ENCODE measurements around the gene SETBP1.
"Not testable (repeated sequence)": the region's sequence is repeated elsewhere in the genome, so short reads cannot be mapped to it uniquely, and the experiment has no call there.

The SETBP1 gene

GRCh38 chr18:44791520-44791919 lies 110.8 kb downstream of the SETBP1 start:
- DNase-seq (ENCODE audit: low spot score) = no peak

GRCh38 chr18:44792456-44793061 lies 111.9 kb downstream of the SETBP1 start:
- DNase-seq (ENCODE audit: low spot score) = no peak

DNA sequence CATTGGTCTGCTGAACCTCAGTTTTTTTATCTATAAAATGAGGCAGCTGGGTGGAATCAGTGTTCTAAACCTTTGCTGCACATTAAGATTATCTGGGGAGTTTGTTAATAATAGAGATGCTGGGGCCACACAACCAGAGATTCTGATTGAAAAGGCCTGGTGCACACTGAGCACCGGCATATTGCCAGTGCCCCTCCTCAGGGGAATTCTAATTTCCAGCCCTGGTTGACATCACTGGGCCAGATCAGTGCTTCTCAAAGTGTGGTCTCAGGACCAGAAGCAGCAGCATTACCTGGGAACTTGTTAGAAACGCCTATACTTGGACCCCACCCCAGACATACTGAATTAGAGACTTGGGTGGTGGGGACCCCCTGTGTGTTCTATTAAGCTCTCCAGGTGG lies 112.5 kb downstream of the SETBP1 start:
- DNase-seq (ENCODE audit: low spot score) = no peak

GRCh38 chr18:44793685-44794084 lies 113.0 kb downstream of the SETBP1 start:
- DNase-seq (ENCODE audit: low spot score) = no peak

- no peak for DNase-seq (ENCODE audit: low spot score)
These were observed 114.6 kb downstream of the SETBP1 start for GRCh38 chr18:44795241-44795640.

- DNase-seq (ENCODE audit: low spot score) = no peak
These were observed 116.0 kb downstream of the SETBP1 start for GRCh38 chr18:44796429-44797428.

DNA sequence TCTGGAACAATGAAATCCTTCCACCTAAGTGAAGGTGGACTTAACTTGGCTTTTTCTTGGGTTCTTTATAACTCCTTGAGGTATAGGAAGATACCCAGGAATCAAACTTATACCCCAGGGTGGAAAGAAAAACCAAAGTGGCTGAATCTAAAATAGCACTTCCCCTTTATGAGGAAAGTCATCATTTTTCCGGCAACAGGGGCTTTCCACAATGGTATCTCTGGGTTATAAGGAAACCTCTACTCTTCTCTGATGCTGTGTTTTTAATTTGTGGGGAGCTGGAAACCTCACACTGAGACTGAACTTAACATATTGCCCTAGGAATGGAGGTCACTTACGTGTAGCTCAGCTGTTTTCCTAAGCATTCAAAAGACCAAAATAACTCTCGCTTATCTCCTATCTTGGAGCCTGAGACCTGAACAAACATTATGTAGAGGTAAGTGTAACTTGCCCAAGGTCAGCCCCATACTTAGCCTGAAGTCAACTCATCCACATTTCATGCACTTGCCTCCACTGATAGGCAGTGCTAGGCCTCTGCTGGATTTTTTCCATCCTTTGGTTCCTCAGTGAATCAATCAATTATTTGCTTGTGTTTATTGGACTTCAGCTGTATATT lies 117.9 kb downstream of the SETBP1 start:
- no peak for DNase-seq (ENCODE audit: low spot score)

- no peak for DNase-seq (ENCODE audit: low spot score)
These were observed 118.8 kb downstream of the SETBP1 start for GRCh38 chr18:44799382-44799906.

- DNase-seq (ENCODE audit: low spot score) = no peak
These were observed 119.3 kb downstream of the SETBP1 start for GRCh38 chr18:44799907-44800421.

GRCh38 chr18:44800766-44801165 lies 120.1 kb downstream of the SETBP1 start:
- DNase-seq (ENCODE audit: low spot score) = not testable (repeated sequence)

DNA sequence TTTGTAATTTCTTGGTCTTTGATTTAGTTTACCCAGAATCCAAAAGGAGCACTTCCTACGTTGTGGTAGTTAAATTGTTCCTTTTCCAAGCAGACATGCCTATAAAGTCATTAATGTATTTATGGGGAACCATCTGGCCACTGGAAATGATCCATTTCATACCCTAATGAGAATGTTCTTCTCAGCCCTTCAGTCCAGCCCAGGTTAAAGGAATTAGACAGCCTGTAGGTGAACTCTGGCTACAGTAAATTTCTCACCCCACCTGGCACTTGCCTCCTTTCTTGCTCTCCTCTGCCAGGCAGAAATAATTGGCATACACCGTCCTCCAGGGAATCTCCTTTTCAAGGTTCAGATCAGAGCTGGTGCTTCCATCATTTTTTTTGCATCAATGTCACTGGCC lies 121.1 kb downstream of the SETBP1 start:
- no peak for DNase-seq (ENCODE audit: low spot score)

DNA sequence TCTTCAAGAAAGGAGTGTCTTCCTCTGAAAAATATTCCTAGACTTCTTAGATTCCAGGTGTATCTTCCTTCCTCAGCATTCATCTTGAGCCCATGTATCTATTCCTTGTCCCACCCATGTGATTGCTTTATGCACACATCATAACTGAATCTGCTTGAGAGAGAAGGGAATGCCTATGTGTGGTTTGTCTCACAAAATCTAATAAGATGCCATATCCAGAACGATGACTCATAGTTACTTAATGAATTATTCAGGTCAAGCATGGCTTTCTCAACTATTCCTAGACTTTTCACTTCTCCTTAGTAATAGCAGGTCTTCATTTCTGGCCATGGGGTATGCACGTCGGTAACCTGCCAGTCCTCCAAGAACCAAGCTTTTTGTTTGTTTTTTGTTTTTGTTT lies 121.8 kb downstream of the SETBP1 start:
- DNase-seq (ENCODE audit: low spot score) = no peak

DNA sequence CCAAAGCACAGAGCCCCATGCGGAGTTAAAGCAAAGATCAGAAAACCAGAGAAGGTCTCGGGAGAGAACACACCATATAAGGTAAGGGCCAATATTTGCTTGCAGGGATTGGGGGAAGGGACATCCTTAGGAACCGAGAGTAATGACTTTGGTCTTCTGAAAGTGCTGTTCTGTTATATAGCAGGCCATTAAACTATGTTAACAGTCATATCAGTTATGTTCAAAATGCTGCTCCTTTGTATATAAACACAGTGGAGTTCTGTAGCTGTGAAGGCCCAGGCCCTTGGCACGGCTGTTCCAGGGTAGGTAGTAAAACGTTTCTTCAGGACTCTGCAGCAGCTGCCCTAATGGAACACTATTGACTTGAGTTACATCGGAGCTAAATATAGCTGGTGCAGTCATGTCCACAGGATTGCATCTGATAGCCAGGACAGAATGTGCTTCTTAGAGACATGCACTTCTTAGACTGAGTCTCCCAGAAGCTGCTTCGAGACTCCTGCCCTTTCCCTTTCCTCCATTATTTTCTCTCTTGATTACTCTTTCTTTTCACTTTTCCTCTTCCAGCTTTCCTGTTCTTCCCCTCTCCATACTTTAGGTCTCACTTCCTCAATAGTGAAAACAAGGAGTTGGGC lies 122.4 kb downstream of the SETBP1 start:
- no peak for DNase-seq (ENCODE audit: low spot score)

- DNase-seq (ENCODE audit: low spot score) = no peak
These were observed 123.3 kb downstream of the SETBP1 start for GRCh38 chr18:44804033-44804432.

GRCh38 chr18:44805176-44805575 lies 124.5 kb downstream of the SETBP1 start:
- DNase-seq (ENCODE audit: low spot score) = no peak

GRCh38 chr18:44805643-44806042 lies 125.0 kb downstream of the SETBP1 start:
- no peak for DNase-seq (ENCODE audit: low spot score)

DNA sequence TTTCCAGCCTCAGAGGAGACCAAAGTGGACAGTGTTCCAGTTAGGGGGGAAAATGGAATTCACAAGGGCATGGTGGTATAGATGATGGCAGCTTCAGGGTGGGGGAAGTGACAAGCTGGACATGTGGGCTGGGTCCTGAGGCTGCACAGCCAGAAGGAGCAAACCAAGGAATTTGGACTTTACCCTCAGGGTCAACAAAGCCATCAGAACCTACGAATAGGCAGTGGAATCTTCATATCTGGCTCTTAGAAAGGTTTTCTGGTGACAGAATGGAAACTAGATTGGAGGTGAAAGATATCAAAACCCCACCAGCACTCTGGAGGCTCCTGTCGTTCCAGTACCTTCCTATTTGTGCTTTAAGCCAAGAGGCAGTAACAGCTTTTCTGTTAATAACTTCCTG lies 127.1 kb downstream of the SETBP1 start:
- DNase-seq (ENCODE audit: low spot score) = no peak

DNA sequence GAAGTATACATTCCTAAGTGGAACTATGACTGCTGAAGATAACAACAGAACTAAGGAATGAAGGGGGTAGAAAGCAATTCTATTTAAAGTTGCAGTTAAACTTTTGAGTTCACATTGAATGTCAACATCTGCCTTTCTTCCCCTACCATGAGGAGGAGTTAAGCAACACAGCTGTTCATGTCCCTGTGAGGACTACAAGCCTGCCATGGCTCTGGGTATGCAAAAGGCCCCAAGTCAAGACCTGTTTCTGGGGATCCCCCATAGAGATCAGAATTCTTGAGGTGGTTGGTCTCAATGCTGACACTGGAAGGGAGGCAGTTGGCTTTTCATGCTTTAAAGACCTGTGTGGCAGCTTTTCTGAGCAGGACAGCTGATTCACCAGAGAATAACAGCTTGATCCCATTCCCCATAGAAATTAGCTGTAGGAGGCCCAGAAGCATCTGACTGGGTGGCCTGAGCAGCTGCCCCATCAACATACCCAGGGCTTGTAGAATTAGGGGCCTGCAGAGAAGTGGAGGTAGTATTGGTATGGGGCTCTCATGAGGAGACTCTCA lies 131.0 kb downstream of the SETBP1 start:
- DNase-seq (ENCODE audit: low spot score) = no peak

DNA sequence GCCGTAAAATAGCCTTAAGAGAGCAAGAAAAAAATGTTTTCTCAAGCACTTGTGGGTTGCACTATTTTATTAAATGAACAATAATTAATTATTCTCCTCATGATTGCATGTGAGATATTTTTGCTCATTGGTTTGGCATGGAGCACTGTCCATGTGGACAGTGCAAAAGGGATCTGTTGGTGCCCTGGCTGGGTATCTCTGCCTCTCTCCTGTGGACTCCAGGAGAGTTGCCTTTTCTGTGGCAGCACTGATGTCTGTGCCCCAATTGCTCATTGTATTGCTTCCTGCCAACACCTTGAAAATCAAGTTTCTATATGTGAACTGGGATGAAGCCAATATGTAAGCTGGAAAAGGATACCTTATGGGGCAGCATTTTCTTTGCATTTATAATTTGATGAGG lies 131.7 kb downstream of the SETBP1 start:
- DNase-seq (ENCODE audit: low spot score) = no peak

- no peak for DNase-seq (ENCODE audit: low spot score)
These were observed 132.9 kb downstream of the SETBP1 start for GRCh38 chr18:44813586-44813985.

DNA sequence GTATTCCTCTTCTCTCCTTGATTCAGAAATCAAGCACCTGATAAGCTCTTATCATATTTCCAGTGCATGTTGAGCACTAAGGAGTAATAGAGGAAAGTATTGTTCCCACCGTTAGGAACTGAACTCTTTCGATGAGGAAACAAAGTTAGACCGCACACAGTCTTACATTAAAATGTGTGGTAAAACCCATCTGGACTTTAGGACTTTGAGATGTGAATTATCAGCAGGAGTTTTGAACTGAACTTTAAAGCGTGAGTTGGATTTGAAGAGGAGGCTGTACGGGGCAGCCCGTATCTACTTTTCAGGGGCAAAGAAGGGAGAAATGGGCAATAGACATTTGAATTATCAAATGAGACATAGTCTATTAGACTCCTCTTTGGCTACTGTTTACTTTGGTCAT lies 134.4 kb downstream of the SETBP1 start:
- no peak for DNase-seq (ENCODE audit: low spot score)

DNA sequence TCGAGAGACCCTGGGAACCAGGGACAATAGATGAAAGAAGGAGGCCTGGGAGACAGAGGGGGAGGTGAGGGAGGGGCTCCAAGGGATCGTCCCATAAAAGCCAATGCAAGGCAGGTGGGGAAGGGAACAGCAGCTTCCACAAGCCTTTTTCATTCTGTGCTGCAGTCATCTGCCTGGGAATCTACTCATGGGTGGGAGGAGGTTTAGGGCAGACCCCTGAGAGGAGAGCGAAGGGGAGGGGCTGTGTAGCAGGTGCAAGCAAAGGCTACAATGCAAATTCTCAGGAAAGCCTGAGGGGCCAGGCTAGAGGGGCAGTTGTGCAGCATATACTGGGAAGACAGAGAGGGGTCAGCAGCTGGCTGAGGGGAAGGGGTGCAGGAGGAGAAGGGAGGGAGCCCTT lies 135.4 kb downstream of the SETBP1 start:
- DNase-seq (ENCODE audit: low spot score) = no peak

All from CD4-positive, alpha-beta T cell treated with Interleukin-6 at 100 ng/mL for 8 hours (primary cell).